ENCODE data around the gene UCN.

DNA sequence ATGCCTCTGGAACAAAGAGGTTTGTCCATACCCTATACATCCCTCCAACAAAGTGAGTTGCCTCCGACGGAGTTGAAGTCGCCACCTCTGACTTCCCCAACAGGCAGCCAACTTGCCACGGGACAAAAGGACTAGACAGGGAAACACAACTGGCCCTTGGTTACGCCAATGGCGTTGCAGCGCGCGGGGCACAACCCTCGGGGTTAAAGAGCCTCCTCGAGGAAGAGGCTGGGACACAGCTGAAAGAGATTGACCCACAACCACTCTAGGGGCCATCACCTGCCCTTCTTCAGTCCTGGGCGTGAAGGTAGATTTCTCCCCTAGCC lies 47.8 kb upstream of the UCN start:
- TF ChIP-seq YY1 (IDR thresholded peaks at IDR 0.05; ENCODE audit: insufficient read depth, insufficient read length) = no peak
- no peak for TF ChIP-seq ZNF274 (IDR thresholded peaks at IDR 0.05; ENCODE audit: low read depth, low read length)
- no peak for TF ChIP-seq SUZ12 (IDR thresholded peaks at IDR 0.05; ENCODE audit: extremely low read depth, insufficient read depth, insufficient read length)

Data from NT2/D1 (cell line).